Karpas-422 (cell line): ENCODE measurements around the gene USP17L11. TPM values are rescaled to one million over a fixed set of nuclear protein-coding genes. Genes with fewer than 3 reads are reported as not detected.
A peak's percentile ranks its signal among the peaks of the same experiment; 100 is the strongest.
"Not testable (repeated sequence)": the region's sequence is repeated elsewhere in the genome, so short reads cannot be mapped to it uniquely, and the experiment has no call there.

Experiments
- DNase-seq: peaks from one replicate; pipeline ENCODE4 v3.0.0-alpha.2; 2015
- H2AFZ ChIP-seq: fragments of 200-600 bp; sonication (generic); 2 replicates; pipeline ENCODE4 v1.6.1; 2014; ENCODE audit warnings: antibody characterized with exemption, low read length, mixed read lengths
- H3K27ac ChIP-seq: fragments of 200-600 bp; sonication (generic); 2 replicates; pipeline ENCODE4 v1.5.1; 2014; ENCODE audit warnings: mild to moderate bottlenecking, low read length, moderate library complexity
- H3K27me3 ChIP-seq: fragments of 200-600 bp; sonication (generic); 2 replicates; pipeline ENCODE4 v1.6.1; 2014; ENCODE audit warnings: low read length, mixed read lengths
- H3K36me3 ChIP-seq: fragments of 200-600 bp; sonication (generic); 2 replicates; pipeline ENCODE4 v1.6.1; 2014; ENCODE audit warnings: low read length, mixed read lengths; ENCODE audit not compliant: insufficient read depth
- H3K4me1 ChIP-seq: fragments of 200-600 bp; sonication (generic); 2 replicates; pipeline ENCODE4 v1.6.1; 2014; ENCODE audit warnings: mild to moderate bottlenecking, low read length, mixed read lengths
- H3K4me2 ChIP-seq: fragments of 200-600 bp; sonication (generic); 2 replicates; pipeline ENCODE4 v1.6.1; 2014; ENCODE audit warnings: low read length, low read depth, mild to moderate bottlenecking; ENCODE audit not compliant: poor library complexity, severe bottlenecking
- H3K4me3 ChIP-seq: fragments of 200-600 bp; sonication (generic); 2 replicates; pipeline ENCODE4 v1.5.1; 2014; ENCODE audit warnings: mild to moderate bottlenecking, antibody characterized with exemption, low read length, mixed read lengths
- H3K79me2 ChIP-seq: fragments of 200-600 bp; sonication (generic); 2 replicates; pipeline ENCODE4 v1.6.1; 2014; ENCODE audit warnings: mild to moderate bottlenecking, low read length, mixed read lengths
- H3K9ac ChIP-seq: fragments of 200-600 bp; sonication (generic); 2 replicates; pipeline ENCODE4 v1.6.0; 2014; ENCODE audit warnings: low read length
- H3K9me2 ChIP-seq: fragments of 200-600 bp; sonication (generic), shearing (Covaris generic); replicated peaks from 2 replicates; pipeline ENCODE4 v1.6.0; 2014; ENCODE audit warnings: mild to moderate bottlenecking, low read length, moderate library complexity; ENCODE audit not compliant: insufficient read depth
- H3K9me3 ChIP-seq: fragments of 300-700, 200-600 bp; sonication (generic); 2 replicates; pipeline ENCODE4 v1.6.1; 2014; ENCODE audit warnings: low read length, mixed read lengths
- H4K20me1 ChIP-seq: fragments of 200-600 bp; sonication (generic); 2 replicates; pipeline ENCODE4 v1.6.1; 2014; ENCODE audit warnings: mild to moderate bottlenecking, antibody characterized with exemption, low read length, low read depth; ENCODE audit not compliant: insufficient read depth
- total RNA-seq: library from RNA; depleted of rRNA; stranded (reverse); fragments of >200 nt; shearing (Covaris generic); gene quantifications from 2 replicates; pipeline ENCODE4 v1.2.3, GENCODE V29; 2014; ENCODE audit warnings: low replicate concordance

USP17L11 gene
- total RNA-seq, 1 experiment from 2014 or later: not detected

- not testable (repeated sequence) for H3K79me2 ChIP-seq, H3K4me1 ChIP-seq, H3K9ac ChIP-seq, H3K9me3 ChIP-seq, H3K9me2 ChIP-seq, H3K4me3 ChIP-seq, H4K20me1 ChIP-seq, H3K36me3 ChIP-seq, H2AFZ ChIP-seq, H3K27ac ChIP-seq, H3K4me2 ChIP-seq, DNase-seq, H3K27me3 ChIP-seq
Measured at GRCh38 chr4:9234085-9234484, 18.9 kb downstream of the USP17L11 start, which contains the start of gene USP17L15. Gene USP17L15 (plus strand): TSS chr4:9234385. CDS start chr4:9234385, 0 bp downstream.

GRCh38 chr4:9238461-9238860, 23.3 kb downstream of the USP17L11 start:
- not testable (repeated sequence) for H3K79me2 ChIP-seq, H3K4me2 ChIP-seq, H3K36me3 ChIP-seq, H3K9me3 ChIP-seq, H2AFZ ChIP-seq, H4K20me1 ChIP-seq, DNase-seq, H3K9me2 ChIP-seq, H3K9ac ChIP-seq, H3K27me3 ChIP-seq, H3K27ac ChIP-seq, H3K4me3 ChIP-seq, H3K4me1 ChIP-seq

DNA sequence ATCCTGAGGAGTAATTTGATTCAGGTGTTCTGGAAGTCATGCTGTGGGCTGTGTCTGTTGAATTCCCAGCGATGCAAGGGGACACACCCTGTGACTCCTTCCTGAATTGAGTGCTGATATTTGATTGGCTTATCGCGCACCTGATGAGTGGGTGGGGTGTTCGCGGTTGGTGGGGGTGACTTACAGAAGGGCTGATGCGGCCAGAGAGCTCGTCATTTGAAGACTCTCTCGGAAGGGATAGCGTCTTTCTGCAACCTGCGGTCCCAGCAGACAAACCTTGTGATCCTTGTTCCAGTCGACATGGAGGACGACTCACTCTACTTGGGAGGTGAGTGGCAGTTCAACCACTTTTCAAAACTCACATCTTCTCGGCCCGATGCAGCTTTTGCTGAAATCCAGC, 28.4 kb downstream of the USP17L11 start, which contains the start of gene USP17L17:
Gene USP17L17 (plus strand): TSS at position 301 of the 400 bp plus-strand sequence. CDS start 0 bp downstream, at position 301.
- not testable (repeated sequence) for H3K9ac ChIP-seq, H3K27me3 ChIP-seq, H4K20me1 ChIP-seq, H3K4me1 ChIP-seq, H2AFZ ChIP-seq, H3K9me2 ChIP-seq, H3K36me3 ChIP-seq, H3K4me3 ChIP-seq, DNase-seq, H3K27ac ChIP-seq, H3K9me3 ChIP-seq, H3K79me2 ChIP-seq, H3K4me2 ChIP-seq

DNA sequence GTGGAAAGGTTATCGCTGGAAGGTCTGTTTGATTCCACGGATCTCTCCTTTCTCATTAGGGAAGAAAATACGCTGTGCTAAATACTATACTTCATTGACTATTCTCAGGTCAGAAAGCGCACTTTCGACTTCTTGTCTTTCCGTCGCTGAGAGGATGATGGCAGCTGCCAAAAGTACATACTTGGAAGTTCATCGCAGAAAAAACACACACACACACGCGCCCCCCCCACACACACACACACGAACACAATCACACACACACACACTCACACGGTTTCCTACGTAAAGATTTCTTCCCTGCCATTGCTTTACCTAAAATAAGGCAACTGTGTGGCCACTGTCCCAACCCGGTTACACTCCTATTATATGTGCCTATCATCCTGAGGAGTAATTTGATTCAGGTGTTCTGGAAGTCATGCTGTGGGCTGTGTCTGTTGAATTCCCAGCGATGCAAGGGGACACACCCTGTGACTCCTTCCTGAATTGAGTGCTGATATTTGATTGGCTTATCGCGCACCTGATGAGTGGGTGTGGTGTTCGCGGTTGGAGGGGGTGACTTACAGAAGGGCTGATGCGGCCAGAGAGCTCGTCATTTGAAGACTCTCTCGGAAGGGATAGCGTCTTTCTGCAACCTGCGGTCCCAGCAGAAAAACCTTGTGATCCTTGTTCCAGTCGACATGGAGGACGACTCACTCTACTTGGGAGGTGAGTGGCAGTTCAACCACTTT, 32.9 kb downstream of the USP17L11 start, which contains the start of gene USP17L18:
Gene USP17L18 (plus strand): TSS at position 678 of the 728 bp plus-strand sequence. CDS start 0 bp downstream, at position 678.
- H3K4me2 ChIP-seq, H3K9me3 ChIP-seq, H3K79me2 ChIP-seq, H3K36me3 ChIP-seq, H2AFZ ChIP-seq, H4K20me1 ChIP-seq, H3K4me3 ChIP-seq, H3K4me1 ChIP-seq, H3K9ac ChIP-seq, H3K27me3 ChIP-seq, H3K27ac ChIP-seq, H3K9me2 ChIP-seq: not testable (repeated sequence)
- DNase-seq: peak; percentile 35

GRCh38 chr4:9253078-9253477, 37.9 kb downstream of the USP17L11 start, which contains the start of gene USP17L19:
Gene USP17L19 (plus strand): TSS chr4:9253378. CDS start chr4:9253378, 0 bp downstream.
- not testable (repeated sequence) for H3K4me3 ChIP-seq, H3K79me2 ChIP-seq

GRCh38 chr4:9257824-9258223, 42.6 kb downstream of the USP17L11 start, which contains the start of gene USP17L20:
Gene USP17L20 (plus strand): TSS chr4:9258124. CDS start chr4:9258124, 0 bp downstream.
- not testable (repeated sequence) for DNase-seq, H3K9me2 ChIP-seq, H3K36me3 ChIP-seq, H3K79me2 ChIP-seq, H3K4me3 ChIP-seq, H4K20me1 ChIP-seq, H3K27ac ChIP-seq, H3K27me3 ChIP-seq, H3K9me3 ChIP-seq, H2AFZ ChIP-seq, H3K4me1 ChIP-seq, H3K4me2 ChIP-seq, H3K9ac ChIP-seq

More at GRCh38 chr4:9253078-9253477, 37.9 kb downstream of the USP17L11 start, which contains the start of gene USP17L19:
- not testable (repeated sequence) for H2AFZ ChIP-seq, H3K36me3 ChIP-seq, H3K9me2 ChIP-seq, H3K9me3 ChIP-seq, H3K27ac ChIP-seq, H4K20me1 ChIP-seq, H3K9ac ChIP-seq, H3K27me3 ChIP-seq, DNase-seq, H3K4me1 ChIP-seq, H3K4me2 ChIP-seq

DNA sequence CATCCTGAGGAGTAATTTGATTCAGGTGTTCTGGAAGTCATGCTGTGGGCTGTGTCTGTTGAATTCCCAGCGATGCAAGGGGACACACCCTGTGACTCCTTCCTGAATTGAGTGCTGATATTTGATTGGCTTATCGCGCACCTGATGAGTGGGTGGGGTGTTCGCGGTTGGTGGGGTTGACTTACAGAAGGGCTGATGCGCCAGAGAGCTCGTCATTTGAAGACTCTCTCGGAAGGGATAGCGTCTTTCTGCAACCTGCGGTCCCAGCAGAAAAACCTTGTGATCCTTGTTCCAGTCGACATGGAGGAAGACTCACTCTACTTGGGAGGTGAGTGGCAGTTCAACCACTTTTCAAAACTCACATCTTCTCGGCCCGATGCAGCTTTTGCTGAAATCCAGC, 47.4 kb downstream of the USP17L11 start, which contains the start of gene USP17L21:
Gene USP17L21 (plus strand): TSS at position 301 of the 400 bp plus-strand sequence. CDS start 0 bp downstream, at position 301.
- not testable (repeated sequence) for DNase-seq, H3K36me3 ChIP-seq, H3K4me3 ChIP-seq, H3K27ac ChIP-seq, H3K9ac ChIP-seq, H3K27me3 ChIP-seq, H3K4me1 ChIP-seq, H4K20me1 ChIP-seq, H3K9me3 ChIP-seq, H3K4me2 ChIP-seq, H3K79me2 ChIP-seq, H2AFZ ChIP-seq, H3K9me2 ChIP-seq
